ENCODE measurements around the gene SLC6A17.

DNA sequence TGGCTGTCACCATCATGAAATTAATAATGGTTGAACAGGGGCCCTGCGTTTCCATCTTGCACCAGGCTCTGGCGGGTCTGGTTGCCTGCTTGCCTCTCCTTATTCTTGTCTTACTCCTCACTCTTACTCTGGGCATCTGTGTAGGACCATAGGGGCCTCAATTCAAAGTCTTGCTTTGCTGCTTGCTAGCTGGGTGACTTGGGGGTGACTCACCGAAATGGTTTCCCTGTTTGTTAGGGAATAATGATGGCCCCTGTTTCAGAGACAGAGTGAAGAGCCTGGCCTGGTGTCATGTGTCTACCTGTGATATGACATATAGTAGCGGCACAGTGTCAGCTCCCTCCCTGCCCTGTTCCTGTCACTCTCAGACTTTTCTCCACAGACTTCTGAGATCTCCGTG lies 84.4 kb downstream of the SLC6A17 start:
- no peak for TF ChIP-seq CTCF (IDR thresholded peaks at IDR 0.05; ENCODE audit: low read depth, low read length)
- TF ChIP-seq EZH2phosphoT487 (IDR thresholded peaks at IDR 0.05; ENCODE audit: low read depth): no peak
